Epithelial cell of proximal tubule (primary cell): ENCODE data around the gene CLEC6A. TPM values are rescaled to one million over a fixed set of nuclear protein-coding genes. Genes with fewer than 3 reads are reported as not detected.
"Not testable (repeated sequence)": the region's sequence is repeated elsewhere in the genome, so short reads cannot be mapped to it uniquely, and the experiment has no call there.

Experiments used
- DNase-seq: peaks from one replicate; pipeline ENCODE4 v3.0.0-alpha.2; 2011; ENCODE audit warnings: low read depth
- H3K4me3 ChIP-seq: 2 replicates; pipeline ENCODE4 v1.5.1; 2011; ENCODE audit warnings: low read depth, mild to moderate bottlenecking, low read length
- CTCF ChIP-seq: conservative IDR thresholded peaks from 2 replicates; pipeline ENCODE4 v1.5.1; 2012; ENCODE audit warnings: low read depth, mild to moderate bottlenecking, low read length
- total RNA-seq: library from RNA; depleted of rRNA; stranded (reverse); fragments of >200 nt; gene quantifications from 2 replicates; pipeline ENCODE4 v1.2.3, GENCODE V29; 2015

The CLEC6A gene
- not detected in 2 replicates for total RNA-seq

- no peak within 1 kb of the TSS for H3K4me3 ChIP-seq
- no peak for DNase-seq
- no peak for TF ChIP-seq CTCF
Measured at GRCh38 chr12:8455727-8456360, at the start of gene CLEC6A. Gene CLEC6A, plus strand, starts transcription at chr12:8455962. Its CDS starts 150 bp downstream, at chr12:8456112.

GRCh38 chr12:8419576-8419975 lies 36.2 kb upstream of the CLEC6A start:
- H3K4me3 ChIP-seq, DNase-seq: not testable (repeated sequence)

GRCh38 chr12:8420506-8420905 lies 35.3 kb upstream of the CLEC6A start:
- TF ChIP-seq CTCF: no peak
- DNase-seq: no peak
- H3K4me3 ChIP-seq: no peak overlapping the region

GRCh38 chr12:8444536-8445278 lies 11.1 kb upstream of the CLEC6A start:
- not testable (repeated sequence) for H3K4me3 ChIP-seq, DNase-seq

GRCh38 chr12:8445731-8446130 lies 10.0 kb upstream of the CLEC6A start:
- no peak overlapping the region for H3K4me3 ChIP-seq
- no peak for TF ChIP-seq CTCF
- DNase-seq: no peak

- no peak for DNase-seq
- no peak overlapping the region for H3K4me3 ChIP-seq
- no peak for TF ChIP-seq CTCF
Measured at GRCh38 chr12:8446642-8447547, 8.9 kb upstream of the CLEC6A start.

GRCh38 chr12:8449355-8449859 lies 6.4 kb upstream of the CLEC6A start:
- no peak for TF ChIP-seq CTCF
- DNase-seq: no peak
- H3K4me3 ChIP-seq: peak overlapping the region; percentile 16
